ENCODE measurements around the gene ZNF775.
A peak's percentile ranks its signal among the peaks of the same experiment; 100 is the strongest.

ZNF775 gene

DNA sequence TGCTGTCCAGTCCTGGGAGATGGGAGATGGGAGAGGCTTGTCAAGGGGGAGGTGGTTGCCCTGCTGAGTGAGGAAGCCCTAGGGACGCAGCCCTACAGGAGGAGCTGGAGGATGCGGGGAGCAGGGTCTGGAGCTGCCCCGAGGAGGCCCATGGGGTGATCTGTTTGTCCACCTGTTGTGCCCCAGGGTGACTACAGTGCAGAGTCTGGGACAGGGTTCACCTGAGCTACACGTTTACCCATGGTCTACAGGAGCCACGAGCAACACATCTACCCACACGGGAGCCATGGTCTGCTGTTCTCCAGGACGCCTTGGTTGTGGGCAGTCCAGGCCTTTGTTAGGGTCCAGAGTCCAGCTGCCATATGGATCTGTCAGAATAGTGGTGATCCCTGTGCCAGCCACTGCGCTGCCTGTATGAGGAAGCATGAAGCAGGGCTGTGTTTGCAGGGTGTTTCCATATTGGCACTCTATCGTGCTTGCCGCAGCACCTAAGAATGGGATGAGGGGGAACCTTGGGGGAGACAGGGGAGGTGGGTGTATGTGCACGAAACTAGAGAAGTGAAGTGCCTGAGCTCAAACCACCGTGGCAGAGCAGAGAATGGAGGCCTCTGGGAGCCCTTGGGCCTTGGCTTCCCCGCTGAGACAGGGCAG, 23.7 kb downstream of the ZNF775 start:
- Histone ChIP-seq H3K4me1 (ENCODE audit: control insufficient read depth, insufficient read depth, low read length, poor library complexity, severe bottlenecking) (peaks cover 53% of the 10 kb centered on the region), H3K36me3 (ENCODE audit: control insufficient read depth, insufficient read depth, low read length) (peaks cover 13% of the 10 kb centered on the region), H3K4me3 (ENCODE audit: extremely low read depth, insufficient read depth, low read length, poor library complexity, severe bottlenecking) (no peak overlapping the region), H3K9me3 (ENCODE audit: control insufficient read depth, low read length) (no peaks in the 10 kb centered on the region), H3K27ac (ENCODE audit: low read depth, low read length, severe bottlenecking) (no peak overlapping the region)
- 90% methylated on average over 12 of the region's 13 CpGs for WGBS, 2 experiments (ENCODE audit: insufficient coverage in 2 of 2)

GRCh38 chr7:150403376-150404171, 24.4 kb downstream of the ZNF775 start:
- Histone ChIP-seq H3K4me3 (ENCODE audit: extremely low read depth, insufficient read depth, low read length, poor library complexity, severe bottlenecking) (no peak overlapping the region), H3K27ac (ENCODE audit: low read depth, low read length, severe bottlenecking) (peak overlapping the region; percentile 72), H3K9me3 (ENCODE audit: control insufficient read depth, low read length) (no peaks in the 10 kb centered on the region), H3K36me3 (ENCODE audit: control insufficient read depth, insufficient read depth, low read length) (peaks cover 8% of the 10 kb centered on the region), H3K4me1 (ENCODE audit: control insufficient read depth, insufficient read depth, low read length, poor library complexity, severe bottlenecking) (peaks cover 47% of the 10 kb centered on the region)
- 85 to 87% methylated on average over 8 to 11 of the region's 13 CpGs for WGBS, 2 experiments (ENCODE audit: insufficient coverage in 2 of 2)

DNA sequence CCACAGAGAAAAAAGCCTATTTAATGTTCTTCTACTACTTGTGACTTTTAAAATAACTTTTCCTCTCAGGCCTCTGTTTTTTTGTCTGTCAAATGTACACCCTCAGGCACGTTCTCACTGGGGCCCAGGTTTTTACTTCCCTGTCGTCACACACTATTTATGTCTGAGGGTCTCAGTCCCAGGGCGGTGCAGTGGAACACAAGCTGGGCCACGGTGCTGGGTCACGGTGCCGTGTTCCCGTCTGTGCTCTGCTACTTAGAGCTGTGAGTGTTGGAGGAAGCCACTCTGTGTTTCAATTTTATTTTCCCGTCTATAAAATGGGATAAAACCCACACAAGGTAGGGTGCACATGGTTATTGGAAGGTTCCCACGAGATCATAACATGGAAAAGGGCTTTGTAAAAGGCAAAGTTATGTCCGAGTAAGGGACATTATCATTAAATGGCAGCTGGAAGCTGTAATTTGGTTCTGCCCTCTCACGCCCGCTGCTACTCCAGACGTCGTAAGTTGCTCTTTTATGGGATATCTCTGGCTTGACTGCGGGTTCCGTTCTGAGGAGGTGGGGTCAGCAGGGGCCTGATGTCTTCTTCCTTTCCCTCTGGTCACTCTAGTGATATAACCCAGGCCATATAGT, 25.2 kb downstream of the ZNF775 start:
- H3K4me3 ChIP-seq (ENCODE audit: extremely low read depth, insufficient read depth, low read length, poor library complexity, severe bottlenecking), result peak overlapping the region; percentile 55
- peaks cover 3% of the 10 kb centered on the region for H3K36me3 ChIP-seq (ENCODE audit: control insufficient read depth, insufficient read depth, low read length)
- H3K4me1 ChIP-seq (ENCODE audit: control insufficient read depth, insufficient read depth, low read length, poor library complexity, severe bottlenecking), result peaks cover 40% of the 10 kb centered on the region
- 58 to 67% methylated on average over 11 to 13 of the region's 16 CpGs for WGBS, 2 experiments (ENCODE audit: insufficient coverage in 2 of 2)
- H3K9me3 ChIP-seq (ENCODE audit: control insufficient read depth, low read length), result no peaks in the 10 kb centered on the region
- peak overlapping the region; percentile 72 for H3K27ac ChIP-seq (ENCODE audit: low read depth, low read length, severe bottlenecking)

GRCh38 chr7:150404805-150405583, 25.9 kb downstream of the ZNF775 start:
- Histone ChIP-seq H3K4me1 (ENCODE audit: control insufficient read depth, insufficient read depth, low read length, poor library complexity, severe bottlenecking) (peaks cover 33% of the 10 kb centered on the region), H3K27ac (ENCODE audit: low read depth, low read length, severe bottlenecking) (peak overlapping the region; percentile 72), H3K36me3 (ENCODE audit: control insufficient read depth, insufficient read depth, low read length) (peaks cover 3% of the 10 kb centered on the region), H3K9me3 (ENCODE audit: control insufficient read depth, low read length) (no peaks in the 10 kb centered on the region), H3K4me3 (ENCODE audit: extremely low read depth, insufficient read depth, low read length, poor library complexity, severe bottlenecking) (peak overlapping the region; percentile 55)
- 2 to 3% methylated on average over 74 to 77 of the region's 86 CpGs for WGBS, 2 experiments (ENCODE audit: insufficient coverage in 2 of 2)

GRCh38 chr7:150405584-150406311, 26.6 kb downstream of the ZNF775 start:
- Histone ChIP-seq H3K4me3 (ENCODE audit: extremely low read depth, insufficient read depth, low read length, poor library complexity, severe bottlenecking) (peak overlapping the region; percentile 55), H3K27ac (ENCODE audit: low read depth, low read length, severe bottlenecking) (peak overlapping the region; percentile 72), H3K9me3 (ENCODE audit: control insufficient read depth, low read length) (no peaks in the 10 kb centered on the region), H3K36me3 (ENCODE audit: control insufficient read depth, insufficient read depth, low read length) (peaks cover 8% of the 10 kb centered on the region), H3K4me1 (ENCODE audit: control insufficient read depth, insufficient read depth, low read length, poor library complexity, severe bottlenecking) (peaks cover 28% of the 10 kb centered on the region)
- 7 to 14% methylated on average over 21 to 27 of the region's 35 CpGs for WGBS, 2 experiments (ENCODE audit: insufficient coverage in 2 of 2)

DNA sequence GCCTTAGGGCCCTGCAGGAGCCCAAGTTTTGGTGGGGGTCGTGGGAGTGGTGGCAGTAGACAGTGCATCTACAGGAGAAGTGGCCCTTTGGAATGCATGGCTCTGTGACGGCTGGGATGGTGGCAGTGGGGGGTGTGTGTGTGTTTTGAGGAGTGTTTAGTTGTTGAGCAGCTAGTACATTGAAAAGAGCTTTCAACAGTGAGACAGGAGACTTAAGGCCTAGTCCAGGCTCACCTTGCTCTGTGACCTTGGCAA, 27.1 kb downstream of the ZNF775 start:
- peaks cover 6% of the 10 kb centered on the region for H3K36me3 ChIP-seq (ENCODE audit: control insufficient read depth, insufficient read depth, low read length)
- H3K4me1 ChIP-seq (ENCODE audit: control insufficient read depth, insufficient read depth, low read length, poor library complexity, severe bottlenecking), result peaks cover 23% of the 10 kb centered on the region
- peak overlapping the region; percentile 55 for H3K4me3 ChIP-seq (ENCODE audit: extremely low read depth, insufficient read depth, low read length, poor library complexity, severe bottlenecking)
- WGBS, 2 experiments (ENCODE audit: insufficient coverage in 2 of 2), result 41 to 50% methylated on average over 1 to 2 of the region's 2 CpGs
- H3K9me3 ChIP-seq (ENCODE audit: control insufficient read depth, low read length), result no peaks in the 10 kb centered on the region
- H3K27ac ChIP-seq (ENCODE audit: low read depth, low read length, severe bottlenecking), result no peak overlapping the region

GRCh38 chr7:150406567-150407421, 27.7 kb downstream of the ZNF775 start:
- H3K4me3 ChIP-seq (ENCODE audit: extremely low read depth, insufficient read depth, low read length, poor library complexity, severe bottlenecking), result no peak overlapping the region
- no peaks in the 10 kb centered on the region for H3K9me3 ChIP-seq (ENCODE audit: control insufficient read depth, low read length)
- H3K4me1 ChIP-seq (ENCODE audit: control insufficient read depth, insufficient read depth, low read length, poor library complexity, severe bottlenecking), result peaks cover 17% of the 10 kb centered on the region
- peaks cover 6% of the 10 kb centered on the region for H3K36me3 ChIP-seq (ENCODE audit: control insufficient read depth, insufficient read depth, low read length)
- 71 to 80% methylated on average over 7 to 8 of the region's 10 CpGs for WGBS, 2 experiments (ENCODE audit: insufficient coverage in 2 of 2)
- H3K27ac ChIP-seq (ENCODE audit: low read depth, low read length, severe bottlenecking), result no peak overlapping the region

DNA sequence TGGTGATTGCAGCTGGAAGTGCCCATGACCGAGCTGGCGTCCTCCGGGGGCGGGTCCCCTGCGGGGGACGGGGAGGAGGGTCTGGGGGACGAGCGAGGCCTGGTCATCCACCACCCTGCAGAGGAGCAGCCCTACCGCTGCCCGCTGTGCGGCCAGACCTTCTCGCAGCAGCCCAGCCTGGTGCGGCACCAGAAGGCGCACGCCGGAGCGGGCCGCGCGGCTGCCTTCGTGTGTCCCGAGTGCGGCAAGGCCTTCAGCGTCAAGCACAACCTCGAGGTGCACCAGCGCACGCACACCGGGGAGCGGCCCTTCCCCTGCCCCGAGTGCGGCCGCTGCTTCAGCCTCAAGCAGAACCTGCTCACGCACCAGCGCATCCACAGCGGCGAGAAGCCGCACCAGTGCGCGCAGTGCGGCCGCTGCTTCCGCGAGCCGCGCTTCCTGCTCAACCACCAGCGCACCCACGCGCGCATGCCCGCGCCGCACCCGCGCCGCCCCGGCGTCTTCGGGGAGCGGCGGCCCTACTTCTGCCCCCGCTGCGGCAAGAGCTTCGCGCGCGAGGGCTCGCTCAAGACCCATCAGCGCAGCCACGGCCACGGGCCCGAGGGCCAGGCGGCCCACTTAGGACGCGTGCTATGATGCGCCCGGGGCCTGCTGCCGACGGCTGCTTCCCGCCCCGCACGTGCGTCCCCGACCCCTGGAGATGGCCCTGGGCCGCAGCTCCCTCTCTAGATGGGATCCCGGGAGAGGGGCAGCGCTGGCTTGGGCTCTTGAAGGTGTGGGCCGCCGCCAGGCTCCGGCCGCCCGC, 28.7 kb downstream of the ZNF775 start:
- H3K4me1 ChIP-seq (ENCODE audit: control insufficient read depth, insufficient read depth, low read length, poor library complexity, severe bottlenecking), result peaks cover 15% of the 10 kb centered on the region
- H3K36me3 ChIP-seq (ENCODE audit: control insufficient read depth, insufficient read depth, low read length), result peaks cover 6% of the 10 kb centered on the region
- H3K4me3 ChIP-seq (ENCODE audit: extremely low read depth, insufficient read depth, low read length, poor library complexity, severe bottlenecking), result no peak overlapping the region
- WGBS, 2 experiments (ENCODE audit: insufficient coverage in 2 of 2), result 95 to 97% methylated on average over 83 to 90 of the region's 91 CpGs
- no peaks in the 10 kb centered on the region for H3K9me3 ChIP-seq (ENCODE audit: control insufficient read depth, low read length)
- no peak overlapping the region for H3K27ac ChIP-seq (ENCODE audit: low read depth, low read length, severe bottlenecking)
